ENCODE data around the gene ATP2B1.

The ATP2B1 gene

GRCh38 chr12:89542912-89543592 is 165.6 kb downstream of the ATP2B1 start:
- H3K4me3 ChIP-seq: no peak overlapping the region
- peaks cover 3% of the 10 kb centered on the region; the same call in 1 of the 2 replicates for H3K27me3 ChIP-seq (ENCODE audit: low read depth)
- no peaks in the 10 kb centered on the region for H3K9me3 ChIP-seq
- peak; percentile 73 to 79 for DNase-seq (ENCODE audit: low spot score in 2 of 2)
- no peaks in the 10 kb centered on the region for H3K36me3 ChIP-seq (replicated peaks)
- no peaks in the 10 kb centered on the region for H3K4me1 ChIP-seq
- in situ Hi-C loops (cut with MboI; ENCODE audit: low sequenced_read_pairs): loop anchor here (25.0 kb wide), 1 partner anchor 1369 kb away; no protein-coding TSS in a partner anchor

- H3K9me3 ChIP-seq: no peaks in the 10 kb centered on the region
- no peak for DNase-seq (ENCODE audit: low spot score in 2 of 2)
- in situ Hi-C loops (cut with MboI; ENCODE audit: low sequenced_read_pairs): loop anchor here (25.0 kb wide), 1 partner anchor 1370 kb away; no protein-coding TSS in a partner anchor
- no peak overlapping the region for H3K4me3 ChIP-seq
- no peaks in the 10 kb centered on the region for H3K4me1 ChIP-seq
- H3K27me3 ChIP-seq (ENCODE audit: low read depth): no peaks in the 10 kb centered on the region; the same call in 1 of the 2 replicates
- H3K36me3 ChIP-seq (replicated peaks): no peaks in the 10 kb centered on the region
These were observed 166.4 kb downstream of the ATP2B1 start for GRCh38 chr12:89542236-89542635.

GRCh38 chr12:89540586-89540985 is 168.1 kb downstream of the ATP2B1 start:
- in situ Hi-C loops (cut with MboI; ENCODE audit: low sequenced_read_pairs): loop anchor here (25.0 kb wide), 1 partner anchor 1372 kb away; no protein-coding TSS in a partner anchor
- H3K4me3 ChIP-seq: no peak overlapping the region

GRCh38 chr12:89539426-89540223 is 169.0 kb downstream of the ATP2B1 start:
- DNase-seq (ENCODE audit: low spot score in 2 of 2): no peak
- H3K9me3 ChIP-seq: no peaks in the 10 kb centered on the region
- H3K4me3 ChIP-seq: no peak overlapping the region
- no peaks in the 10 kb centered on the region for H3K27me3 ChIP-seq (ENCODE audit: low read depth)
- in situ Hi-C loops (cut with MboI; ENCODE audit: low sequenced_read_pairs): loop anchor here (25.0 kb wide), 1 partner anchor 1373 kb away; no protein-coding TSS in a partner anchor
- no peaks in the 10 kb centered on the region for H3K4me1 ChIP-seq
- H3K36me3 ChIP-seq (replicated peaks): no peaks in the 10 kb centered on the region

More at GRCh38 chr12:89540586-89540985, 168.1 kb downstream of the ATP2B1 start:
- DNase-seq (ENCODE audit: low spot score in 2 of 2): no peak
- H3K27me3 ChIP-seq (ENCODE audit: low read depth): no peaks in the 10 kb centered on the region
- H3K4me1 ChIP-seq: no peaks in the 10 kb centered on the region
- no peaks in the 10 kb centered on the region for H3K9me3 ChIP-seq
- no peaks in the 10 kb centered on the region for H3K36me3 ChIP-seq (replicated peaks)

- no peak for DNase-seq (ENCODE audit: low spot score in 2 of 2)
- in situ Hi-C loops (cut with MboI; ENCODE audit: low sequenced_read_pairs): loop anchor here (25.0 kb wide), 1 partner anchor 1373 kb away; no protein-coding TSS in a partner anchor
- no peak overlapping the region for H3K4me3 ChIP-seq
- no peaks in the 10 kb centered on the region for H3K9me3 ChIP-seq
- H3K36me3 ChIP-seq (replicated peaks): no peaks in the 10 kb centered on the region
- no peaks in the 10 kb centered on the region for H3K4me1 ChIP-seq
- H3K27me3 ChIP-seq (ENCODE audit: low read depth): no peaks in the 10 kb centered on the region
These were observed 169.7 kb downstream of the ATP2B1 start for GRCh38 chr12:89538897-89539296.
